SK-N-SH (cell line): ENCODE data around the gene GPR68.

Source experiments
- EP300 ChIP-seq, 2 experiments: IDR thresholded peaks; 2 replicates each; pipeline versions ENCODE4 v1.4.0 to v1.6.1; 2012; ENCODE audit warnings: borderline replicate concordance in 1 of 2, low read depth in 1 of 2, low read length in 1 of 2
- FOXM1 ChIP-seq: IDR thresholded peaks from 2 replicates; pipeline ENCODE4 v1.4.0; 2012; ENCODE audit warnings: low read depth, mild to moderate bottlenecking
- TF ChIP-seq, protein P1 (sequence below): fragments of 200-600 bp; sonication (generic); IDR thresholded peaks from 2 replicates; pipeline ENCODE4 v1.6.1; 2017; ENCODE audit warnings: antibody characterized with exemption, mild to moderate bottlenecking, moderate library complexity

DNA sequence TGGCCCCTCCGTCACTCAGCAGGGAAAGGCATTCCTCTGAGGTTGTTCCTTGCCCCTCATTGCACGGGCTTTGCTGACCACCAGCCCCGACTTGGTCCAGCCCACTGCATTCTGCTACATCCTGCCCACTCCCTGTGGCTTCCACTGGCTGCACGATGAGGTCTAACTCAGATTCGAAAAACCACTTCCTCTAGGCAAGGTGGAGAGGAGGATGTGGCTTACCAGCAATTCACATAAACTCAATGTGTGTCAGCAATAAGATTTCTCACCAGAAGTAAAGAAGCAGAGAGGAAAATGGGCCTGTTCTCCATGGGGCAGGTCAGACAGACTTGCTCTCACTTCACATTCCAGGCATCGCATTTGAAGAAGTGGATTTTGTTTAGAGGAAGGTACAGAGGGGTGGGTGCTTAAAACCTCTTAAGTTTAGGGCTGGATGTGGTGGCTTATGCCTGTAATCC is 14.7 kb downstream of the GPR68 start:
- TF ChIP-seq, protein P1, sequence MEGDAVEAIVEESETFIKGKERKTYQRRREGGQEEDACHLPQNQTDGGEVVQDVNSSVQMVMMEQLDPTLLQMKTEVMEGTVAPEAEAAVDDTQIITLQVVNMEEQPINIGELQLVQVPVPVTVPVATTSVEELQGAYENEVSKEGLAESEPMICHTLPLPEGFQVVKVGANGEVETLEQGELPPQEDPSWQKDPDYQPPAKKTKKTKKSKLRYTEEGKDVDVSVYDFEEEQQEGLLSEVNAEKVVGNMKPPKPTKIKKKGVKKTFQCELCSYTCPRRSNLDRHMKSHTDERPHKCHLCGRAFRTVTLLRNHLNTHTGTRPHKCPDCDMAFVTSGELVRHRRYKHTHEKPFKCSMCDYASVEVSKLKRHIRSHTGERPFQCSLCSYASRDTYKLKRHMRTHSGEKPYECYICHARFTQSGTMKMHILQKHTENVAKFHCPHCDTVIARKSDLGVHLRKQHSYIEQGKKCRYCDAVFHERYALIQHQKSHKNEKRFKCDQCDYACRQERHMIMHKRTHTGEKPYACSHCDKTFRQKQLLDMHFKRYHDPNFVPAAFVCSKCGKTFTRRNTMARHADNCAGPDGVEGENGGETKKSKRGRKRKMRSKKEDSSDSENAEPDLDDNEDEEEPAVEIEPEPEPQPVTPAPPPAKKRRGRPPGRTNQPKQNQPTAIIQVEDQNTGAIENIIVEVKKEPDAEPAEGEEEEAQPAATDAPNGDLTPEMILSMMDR, result no peak
- TF ChIP-seq FOXM1 (no peak), EP300 (IDR thresholded peaks at IDR 0.05; ENCODE audit: borderline replicate concordance in 1 of 2, low read depth in 1 of 2, low read length in 1 of 2) (no peak)
